ENCODE measurements around the gene FOXP1.

Gene FOXP1

GRCh38 chr3:71395927-71396695 is 187.4 kb downstream of the FOXP1 start:
- peak overlapping the region; percentile 24 for H3K27ac ChIP-seq
- no peak for TF ChIP-seq CTCF (conservative IDR thresholded peaks at IDR 0.05)

- peak overlapping the region; percentile 24; the same call in 1 of the 2 replicates for H3K27ac ChIP-seq
- no peak for TF ChIP-seq CTCF (conservative IDR thresholded peaks at IDR 0.05)
These were observed 188.1 kb downstream of the FOXP1 start for GRCh38 chr3:71395470-71395869.

GRCh38 chr3:71393745-71394144 is 189.8 kb downstream of the FOXP1 start:
- no peak for TF ChIP-seq CTCF (conservative IDR thresholded peaks at IDR 0.05)
- no peak overlapping the region for H3K27ac ChIP-seq

- no peak overlapping the region for H3K27ac ChIP-seq
- no peak for TF ChIP-seq CTCF (conservative IDR thresholded peaks at IDR 0.05)
These were observed 190.4 kb downstream of the FOXP1 start for GRCh38 chr3:71393093-71393492.

- TF ChIP-seq CTCF (conservative IDR thresholded peaks at IDR 0.05), result no peak
- H3K27ac ChIP-seq, result no peak overlapping the region
These were observed 191.3 kb downstream of the FOXP1 start for GRCh38 chr3:71392251-71392650.

- no peak for TF ChIP-seq CTCF (conservative IDR thresholded peaks at IDR 0.05)
- no peak overlapping the region for H3K27ac ChIP-seq
These were observed 192.2 kb downstream of the FOXP1 start for GRCh38 chr3:71391361-71391760.

GRCh38 chr3:71389911-71390573 is 193.5 kb downstream of the FOXP1 start:
- H3K27ac ChIP-seq, result peak overlapping the region; percentile 60
- TF ChIP-seq CTCF (conservative IDR thresholded peaks at IDR 0.05), result no peak

Measured in VCaP (cell line).